Activated CD4-positive, alpha-beta T cell treated with anti-CD3 and anti-CD28 coated beads, Interleukin-2, Interleukin-4, amounts not matched to agents 100 ng/mL and 50 ng/mL, durations not matched to agents 16 hours and 8 hours (primary cell): ENCODE measurements around the gene CHN2.

ENCODE experiments used
- DNase-seq: peaks from one replicate; pipeline ENCODE4 v3.0.0-alpha.2; 2020; ENCODE audit warnings: low spot score

The CHN2 gene

DNA sequence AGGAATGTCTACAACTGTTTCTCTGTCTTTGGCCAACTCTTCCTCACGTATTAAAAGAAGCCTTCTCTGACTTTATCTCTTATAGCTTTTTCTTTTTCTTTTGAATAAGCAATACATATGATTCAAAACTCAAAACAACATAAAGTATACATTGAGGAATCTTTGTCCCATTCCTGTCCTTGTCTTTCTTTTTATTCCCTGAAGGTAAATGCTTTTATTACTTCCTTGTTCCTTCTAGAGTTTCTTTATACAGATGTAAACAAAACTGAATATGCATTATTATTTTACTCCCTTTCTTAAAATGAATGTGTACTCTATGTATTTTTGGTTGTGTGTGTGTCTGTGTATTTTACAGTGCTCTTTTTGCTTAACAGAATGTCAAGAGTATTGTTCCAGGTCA, 170.1 kb downstream of the CHN2 start:
- DNase-seq = no peak

DNA sequence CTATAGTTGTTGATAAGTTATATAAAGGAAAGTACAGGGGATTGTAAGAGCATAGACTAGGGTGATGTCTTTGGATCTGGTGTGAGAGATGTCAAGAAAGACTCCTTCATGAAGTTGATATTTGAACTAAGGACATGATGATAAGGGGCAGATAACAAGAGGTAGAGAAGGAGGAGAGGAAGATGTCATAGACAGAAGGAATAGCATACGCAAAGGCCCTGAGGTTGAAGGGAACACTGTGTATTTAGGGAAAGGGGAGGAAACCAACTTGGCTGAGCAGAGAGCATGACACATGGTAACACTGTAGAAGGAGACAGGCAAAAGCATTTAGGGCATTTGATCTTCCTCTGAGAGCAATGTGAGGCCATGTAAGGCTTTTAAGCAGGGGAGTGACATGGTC, 170.8 kb downstream of the CHN2 start:
- DNase-seq = no peak

DNA sequence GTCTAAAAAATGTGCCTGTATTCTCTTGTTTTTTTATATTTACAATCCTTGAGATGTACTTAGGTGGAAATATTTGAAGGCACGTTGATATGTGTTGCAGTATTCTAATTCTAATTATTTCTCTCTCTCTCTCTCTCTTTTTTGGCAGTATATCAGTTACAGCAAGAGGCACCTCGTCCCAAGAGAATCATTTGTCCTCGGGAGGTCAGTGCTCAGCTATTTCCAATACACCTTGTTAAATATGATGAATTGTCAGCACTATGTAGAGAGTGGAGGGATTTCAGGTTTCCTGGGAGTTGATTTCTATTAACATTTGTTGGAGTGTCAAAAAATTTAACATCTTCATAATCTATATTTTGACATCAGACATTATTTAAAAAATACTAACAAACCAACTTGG, 173.2 kb downstream of the CHN2 start:
- DNase-seq = no peak

DNA sequence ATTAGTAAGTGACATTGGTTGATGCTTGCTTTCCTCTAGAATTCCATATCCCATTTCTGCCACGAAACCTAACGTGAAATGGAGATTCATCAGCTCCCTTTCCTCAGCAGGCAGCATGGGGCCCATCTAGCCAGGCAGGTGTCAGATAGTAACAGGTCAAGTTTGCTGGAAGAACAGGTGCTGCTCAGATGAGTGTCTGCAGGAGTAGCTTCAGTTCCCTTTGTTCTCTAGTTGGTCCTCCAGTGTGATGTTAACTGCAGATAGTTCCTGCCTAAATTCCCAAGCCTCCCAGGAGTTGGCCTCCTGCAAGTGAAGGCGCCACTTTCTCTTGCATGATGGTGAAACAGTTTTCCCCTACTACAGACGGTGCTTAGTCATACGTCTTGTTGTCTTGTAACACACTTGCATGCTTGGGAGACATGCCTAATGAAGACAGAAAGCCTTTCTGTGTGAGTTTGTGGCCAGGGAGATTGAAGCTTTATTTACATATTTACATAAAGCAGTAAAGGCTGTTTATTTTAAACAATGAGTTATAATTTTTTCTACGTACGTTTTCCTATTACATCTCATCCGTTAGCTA, 175.4 kb downstream of the CHN2 start:
- DNase-seq = no peak

DNA sequence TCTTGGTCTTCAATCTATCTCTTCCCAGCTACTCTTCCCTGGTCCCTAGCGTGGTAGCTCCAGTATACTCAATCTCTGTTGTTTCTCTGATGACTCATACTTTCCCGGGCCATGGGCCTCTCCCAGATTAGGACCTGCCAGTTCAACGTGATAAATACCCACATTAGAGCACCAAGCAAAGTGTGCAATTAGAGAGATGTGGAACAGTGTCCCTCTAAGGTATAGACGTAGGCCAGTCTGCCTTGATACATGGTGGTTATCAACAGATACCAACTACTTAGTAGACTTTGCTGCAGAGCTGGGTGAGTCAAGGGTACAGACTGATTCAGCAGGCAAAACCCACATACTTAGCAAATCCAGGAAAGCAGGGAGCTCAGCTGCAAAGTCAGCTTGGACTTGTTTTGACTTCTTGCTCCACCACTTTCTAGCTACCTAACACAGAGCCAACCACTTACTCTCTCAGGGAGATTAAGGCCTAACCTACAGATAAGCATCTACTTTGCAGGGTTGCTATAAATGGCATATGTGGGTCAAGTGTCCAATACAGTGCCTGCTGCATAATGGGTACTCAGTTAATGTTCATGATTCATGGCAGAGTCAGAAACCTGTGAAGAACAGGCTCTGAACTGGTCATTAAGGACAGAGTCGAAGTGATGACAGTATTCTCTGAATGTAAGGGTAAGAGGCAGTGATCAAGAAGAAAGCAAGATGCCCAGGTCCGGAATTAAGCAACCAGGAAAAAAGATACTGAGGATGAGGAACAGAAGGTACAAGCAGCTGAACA, 176.1 kb downstream of the CHN2 start:
- no peak for DNase-seq

DNA sequence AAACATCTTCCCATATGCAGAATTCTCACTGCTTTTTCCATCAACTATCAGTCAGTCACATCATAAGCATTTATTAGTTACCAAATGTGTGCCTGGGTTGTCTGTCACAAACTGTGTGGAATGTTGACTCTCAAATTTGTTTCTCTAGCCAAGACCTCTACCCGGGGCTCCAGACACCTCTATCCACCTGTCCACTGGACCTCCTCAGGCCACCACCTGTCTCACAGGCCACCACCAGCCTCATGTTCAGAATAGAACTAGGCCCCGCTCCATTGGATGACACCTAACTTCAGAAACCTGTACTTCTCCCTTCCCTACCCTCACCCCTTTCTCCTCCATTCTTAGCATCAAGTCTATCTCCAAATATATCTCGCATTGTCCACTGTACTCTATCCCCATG, 176.9 kb downstream of the CHN2 start:
- DNase-seq = no peak

DNA sequence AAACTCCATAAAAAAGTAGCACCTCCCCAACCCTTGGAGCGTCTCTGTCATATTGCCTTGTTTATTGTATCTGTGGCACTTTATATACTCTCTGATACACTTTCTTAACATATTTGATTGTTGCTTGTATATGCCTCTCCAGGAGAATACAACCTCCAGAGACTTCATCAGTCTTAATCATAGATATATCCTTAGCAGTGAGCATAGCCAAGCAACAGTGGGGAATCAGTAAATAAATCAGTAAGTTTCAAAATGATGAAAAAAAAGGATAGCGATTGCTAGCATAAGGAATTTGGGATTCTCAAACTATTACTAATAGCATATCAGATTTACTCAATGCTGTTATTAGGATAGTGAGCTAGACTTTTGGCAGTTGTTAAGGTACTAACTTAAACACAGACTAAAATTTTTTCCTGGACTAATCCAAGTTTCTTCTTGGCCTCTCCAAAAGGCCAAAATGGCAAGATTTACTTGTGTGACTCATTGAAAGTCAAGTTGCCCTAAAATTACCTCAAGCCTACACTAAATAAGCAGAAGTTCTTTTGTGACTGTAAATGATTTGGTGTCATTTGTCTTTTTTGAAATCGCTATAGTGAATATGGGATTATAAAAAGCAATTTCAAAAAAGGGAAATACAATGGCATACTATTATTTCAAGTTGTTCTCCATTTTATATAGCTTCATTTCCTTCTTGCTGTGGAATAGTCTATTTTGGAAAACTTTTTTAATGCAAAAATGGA, 177.9 kb downstream of the CHN2 start:
- no peak for DNase-seq

DNA sequence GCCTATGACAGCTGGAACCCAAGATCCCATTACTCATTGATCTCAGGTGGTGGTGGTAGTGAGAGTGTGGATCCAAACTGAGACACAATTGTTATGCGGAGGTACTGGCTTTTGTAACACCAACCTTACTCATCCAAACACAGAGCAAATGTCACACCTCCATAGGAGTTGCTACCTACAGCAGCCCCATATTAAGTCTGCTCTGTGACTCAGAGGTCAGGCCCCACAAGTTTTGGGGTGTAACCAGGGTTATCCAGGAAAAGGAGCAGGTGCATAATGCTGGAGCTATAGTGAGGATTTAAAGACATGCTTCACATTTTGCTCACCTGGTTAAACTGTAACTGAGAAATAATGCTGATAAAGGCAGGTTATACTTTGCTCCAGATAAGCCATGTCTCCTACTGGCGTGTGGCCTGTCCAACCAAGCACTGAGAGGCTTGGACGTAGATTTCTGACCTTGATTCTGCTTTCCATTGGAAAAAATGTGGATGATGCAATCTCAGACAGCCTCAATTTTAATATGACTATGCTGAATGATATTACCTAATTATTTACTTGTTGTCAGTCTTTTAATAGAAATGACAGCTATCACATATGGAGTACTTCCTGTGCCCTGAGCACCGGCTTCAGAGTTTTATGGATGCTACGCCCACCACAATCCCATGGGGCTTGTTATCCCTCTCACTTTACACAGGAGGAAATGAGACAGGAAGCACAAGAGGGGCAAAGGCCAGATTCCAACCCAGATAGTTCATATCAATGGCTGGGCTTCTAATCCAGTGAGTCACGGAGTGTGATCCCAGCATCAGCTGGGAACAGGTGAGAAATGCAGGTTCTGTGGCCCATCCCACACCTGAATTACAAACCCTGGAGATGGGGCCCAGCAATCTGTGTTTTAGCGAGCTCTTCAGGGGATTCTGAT, 181.3 kb downstream of the CHN2 start:
- no peak for DNase-seq

DNA sequence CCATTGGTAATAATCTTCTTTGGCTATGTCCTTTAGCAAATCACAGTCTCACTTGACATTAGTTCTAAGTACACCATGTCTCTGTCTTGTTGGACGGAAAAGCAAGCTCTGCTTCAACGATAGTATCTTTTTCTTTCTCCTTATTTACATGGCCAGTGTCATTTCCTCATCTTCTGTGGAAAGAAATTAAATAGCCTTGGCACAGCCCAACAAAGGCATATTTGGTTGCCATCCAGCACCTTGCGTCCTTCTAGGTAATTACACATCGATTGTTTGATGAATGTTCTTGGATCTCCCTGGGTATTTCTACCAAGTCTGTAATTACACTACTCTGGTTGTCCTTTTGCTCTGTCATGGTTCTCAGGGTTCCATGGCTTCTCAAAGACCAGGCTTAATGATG, 183.1 kb downstream of the CHN2 start:
- no peak for DNase-seq

DNA sequence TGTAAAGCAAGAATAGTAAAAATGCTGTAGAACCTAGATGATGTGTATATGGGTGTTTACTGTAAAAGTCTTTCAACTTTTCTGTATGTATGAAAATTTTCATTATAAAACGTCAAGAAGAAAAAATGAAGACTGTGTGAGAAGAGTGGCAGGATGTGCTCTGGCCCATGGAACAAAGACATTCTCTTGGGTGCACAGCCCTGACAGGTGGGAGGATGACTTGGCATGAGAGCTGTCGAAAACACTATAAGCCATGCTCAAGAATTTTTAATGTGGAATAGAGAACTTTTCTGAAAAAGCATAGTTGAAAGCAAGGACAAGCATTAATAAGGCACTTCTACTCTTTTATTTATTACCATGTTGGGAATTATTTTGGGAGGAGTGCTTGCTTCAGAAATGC, 185.0 kb downstream of the CHN2 start:
- no peak for DNase-seq

DNA sequence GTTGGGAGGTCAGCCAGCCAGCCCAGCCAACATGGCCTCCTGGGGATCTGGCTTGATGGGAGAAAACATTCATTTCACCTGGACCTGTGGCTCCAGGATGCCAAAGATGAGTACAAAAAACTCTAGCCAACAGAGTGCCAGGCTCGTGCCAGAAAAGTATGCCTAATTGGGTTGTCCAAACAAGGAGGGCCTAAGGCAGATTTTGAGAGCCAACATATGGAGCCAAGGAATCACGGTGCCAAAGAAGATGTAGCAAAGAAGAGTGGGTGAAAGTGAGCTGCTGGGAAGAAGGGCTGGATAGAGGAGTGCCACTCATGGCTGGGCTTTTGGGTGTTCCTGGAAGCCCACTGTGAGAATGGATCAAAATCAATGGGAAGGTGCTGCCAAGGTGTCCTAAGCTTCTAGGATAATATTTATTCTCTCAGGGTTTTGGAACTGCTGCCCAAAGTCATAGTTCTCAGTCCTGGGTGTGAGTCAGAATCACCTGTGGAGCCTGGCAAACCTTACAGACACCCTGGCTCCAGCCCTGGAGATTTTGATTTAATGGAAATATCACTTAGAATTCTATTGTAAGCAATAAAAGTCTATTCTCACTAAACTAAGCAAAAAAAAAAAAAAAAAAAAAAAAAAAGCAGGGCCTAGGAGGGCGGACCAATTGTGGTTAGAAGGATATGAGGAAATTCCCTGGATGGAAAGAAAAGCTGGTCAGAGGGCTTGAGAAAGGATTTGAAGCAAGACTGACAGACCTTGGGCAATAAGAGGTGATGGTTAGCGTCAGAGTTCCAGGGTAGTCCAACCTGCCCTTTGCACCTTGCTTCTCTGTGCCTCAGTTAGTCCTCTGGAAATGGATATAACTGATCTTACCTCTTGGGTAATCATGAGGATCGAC, 186.9 kb downstream of the CHN2 start:
- no peak for DNase-seq

DNA sequence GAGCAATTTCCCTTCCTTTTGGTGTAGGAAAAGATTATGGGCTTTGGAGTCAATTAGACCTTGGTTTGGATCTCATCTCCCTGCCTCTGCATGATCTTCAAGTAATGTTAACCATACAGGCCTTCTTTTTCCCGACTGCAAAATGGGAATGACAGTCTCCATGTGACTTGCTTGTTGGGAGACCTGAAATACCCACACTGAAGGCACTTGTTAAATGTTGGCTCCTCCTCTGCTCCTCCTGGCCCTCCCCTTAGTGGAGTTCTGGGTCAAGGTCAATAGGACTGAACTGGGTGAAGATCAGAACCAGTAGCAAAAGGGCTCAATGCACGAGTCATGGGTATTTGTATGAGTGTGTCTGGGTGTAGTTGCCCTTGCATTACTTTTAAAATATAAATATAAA, 189.7 kb downstream of the CHN2 start:
- no peak for DNase-seq

DNA sequence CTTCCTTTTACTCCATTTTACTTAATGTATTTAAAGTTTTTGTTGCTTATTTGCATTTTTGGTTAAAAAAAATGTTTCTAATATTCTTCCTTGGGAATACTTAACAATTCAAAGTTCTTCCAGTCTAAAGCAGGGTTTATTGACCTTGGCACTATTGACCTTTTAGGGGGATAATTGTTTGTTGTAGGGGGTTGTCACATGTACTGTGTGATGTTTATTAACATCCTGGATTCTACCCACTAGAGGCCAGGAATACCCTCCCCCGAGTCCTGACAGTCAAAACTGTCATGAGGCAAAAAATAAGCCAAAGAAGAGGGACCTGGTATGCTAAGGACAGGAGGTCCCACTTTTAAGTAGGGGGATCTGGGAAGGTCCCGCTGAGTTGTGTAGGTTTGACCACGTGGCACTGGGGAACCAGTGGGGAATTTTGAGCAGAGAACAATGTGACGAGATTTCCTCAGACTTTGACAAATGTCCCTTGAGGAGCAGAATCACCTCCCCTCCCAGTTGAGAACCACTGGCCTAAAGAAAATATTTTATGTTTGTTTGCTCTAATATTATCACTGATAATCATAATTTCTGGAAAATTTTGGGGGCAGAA, 190.7 kb downstream of the CHN2 start:
- no peak for DNase-seq

DNA sequence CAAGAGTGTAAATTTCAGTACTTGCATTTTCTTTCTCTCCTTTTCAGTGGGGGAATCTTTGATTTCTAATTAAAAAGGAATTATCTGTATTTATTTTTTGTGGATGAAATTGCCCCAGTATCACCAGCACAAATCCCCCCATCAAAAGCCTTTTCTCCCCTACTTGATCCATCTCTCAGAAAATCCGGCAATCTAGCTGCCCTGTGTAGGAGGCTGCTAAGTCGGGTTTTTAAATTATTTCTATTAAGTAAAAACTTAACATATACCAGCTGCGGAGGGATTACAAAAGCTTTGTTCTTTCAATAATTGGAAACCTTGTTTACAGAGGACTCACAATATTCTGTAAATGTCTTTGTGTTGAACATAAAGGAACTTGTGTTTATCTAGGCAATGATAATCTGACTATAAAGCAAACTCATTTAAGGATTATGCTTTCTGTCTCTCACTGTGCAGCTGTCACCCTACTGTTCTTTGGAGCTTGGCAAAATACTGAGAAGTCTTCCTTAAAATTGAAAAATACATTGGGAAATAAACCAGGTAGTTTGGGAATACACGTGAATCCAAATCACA, 191.7 kb downstream of the CHN2 start:
- no peak for DNase-seq

DNA sequence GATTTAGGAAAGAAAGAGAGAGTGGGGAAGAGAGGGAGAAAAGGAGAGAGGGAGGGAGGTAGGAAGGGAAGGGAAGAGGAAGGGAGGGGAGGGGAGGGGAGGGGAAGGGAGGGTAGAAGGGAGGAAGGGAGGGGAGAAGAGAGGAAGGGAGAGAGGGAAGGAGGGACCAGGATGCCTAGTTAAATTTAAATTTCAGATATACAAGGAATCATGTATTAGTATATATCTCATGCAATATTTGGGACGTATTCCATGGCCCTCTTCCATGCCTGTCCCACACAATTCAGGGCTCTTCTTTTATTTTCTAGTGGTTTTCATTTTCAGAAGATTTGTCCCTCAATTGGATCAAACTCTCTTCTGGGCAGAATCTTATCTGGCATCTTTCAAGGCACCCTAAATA, 196.7 kb downstream of the CHN2 start:
- DNase-seq = no peak

DNA sequence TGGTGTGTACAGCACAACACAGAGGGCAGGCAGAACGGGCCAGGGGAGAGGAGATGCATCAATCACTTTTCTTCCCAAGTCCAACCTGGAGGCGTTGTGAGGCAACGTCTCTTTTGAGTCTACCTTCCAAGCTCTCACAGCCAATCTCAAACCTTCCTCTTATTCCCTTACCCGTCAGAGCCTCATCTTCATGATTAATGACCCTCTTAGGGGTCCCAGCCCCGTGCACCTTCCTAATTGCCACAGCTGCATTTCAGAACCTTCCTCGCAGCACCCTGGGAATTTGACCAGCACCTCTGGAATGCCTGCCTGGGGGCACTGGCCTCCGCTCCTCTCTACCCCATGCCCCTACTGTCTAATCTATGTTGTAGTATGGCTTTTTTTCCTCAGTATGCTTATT, 199.7 kb downstream of the CHN2 start:
- no peak for DNase-seq

DNA sequence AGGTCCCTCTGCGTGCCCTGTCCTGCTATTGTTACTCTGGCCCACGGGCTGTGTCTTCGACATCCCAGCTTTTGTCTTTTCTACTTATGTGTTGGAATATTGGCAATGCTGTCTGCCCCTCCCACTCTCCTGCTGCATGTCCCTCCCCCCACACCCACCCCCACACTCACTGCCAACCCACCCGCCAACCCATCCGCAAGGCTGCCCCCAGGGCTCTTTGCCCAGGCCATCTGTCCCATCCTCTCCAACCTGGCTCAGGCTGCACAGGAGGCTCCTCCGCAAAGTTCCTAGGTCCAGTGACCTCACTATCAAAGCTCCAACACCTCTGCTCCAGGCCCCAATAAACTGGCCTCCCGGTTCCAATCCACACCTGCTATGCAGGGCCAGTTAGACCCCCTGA, 202.0 kb downstream of the CHN2 start:
- DNase-seq = no peak

DNA sequence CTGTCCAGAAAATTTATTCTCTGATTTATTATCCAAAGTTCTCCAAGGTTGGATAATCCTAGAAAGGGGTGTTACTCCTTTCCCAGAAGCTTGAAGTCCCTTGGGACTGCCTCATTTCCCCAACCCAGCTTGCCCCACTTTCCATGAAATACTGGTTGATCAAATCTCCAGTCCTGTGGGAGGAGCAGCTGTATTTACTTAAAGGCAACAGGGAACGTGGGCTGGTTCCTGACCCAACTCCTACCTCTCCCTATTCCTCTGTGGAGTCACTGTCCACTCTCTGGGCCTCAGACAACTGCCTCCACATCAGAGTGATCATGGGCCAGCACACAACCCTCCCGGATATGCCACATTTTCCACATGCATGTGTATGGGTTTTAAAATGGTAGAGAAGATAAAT, 202.8 kb downstream of the CHN2 start:
- no peak for DNase-seq

DNA sequence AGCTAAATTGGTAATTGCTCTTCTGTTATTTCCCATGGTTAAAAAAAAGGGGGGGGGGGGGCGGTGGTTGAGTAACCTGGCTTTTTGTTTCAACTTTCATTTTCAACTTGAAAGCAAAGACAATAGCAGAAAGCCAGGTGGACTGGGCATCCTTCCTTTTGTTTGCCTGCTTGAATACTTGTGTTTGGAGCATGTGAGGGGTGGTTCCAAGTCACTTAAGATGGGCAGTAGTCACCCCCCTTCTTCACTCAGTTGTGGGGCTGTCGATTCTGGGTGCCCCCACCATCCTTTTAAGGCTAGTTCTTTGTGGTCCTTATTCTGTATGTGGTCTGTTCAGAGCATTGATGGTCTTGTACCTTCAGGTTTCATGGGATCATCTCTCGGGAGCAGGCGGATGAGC, 203.4 kb downstream of the CHN2 start:
- no peak for DNase-seq

DNA sequence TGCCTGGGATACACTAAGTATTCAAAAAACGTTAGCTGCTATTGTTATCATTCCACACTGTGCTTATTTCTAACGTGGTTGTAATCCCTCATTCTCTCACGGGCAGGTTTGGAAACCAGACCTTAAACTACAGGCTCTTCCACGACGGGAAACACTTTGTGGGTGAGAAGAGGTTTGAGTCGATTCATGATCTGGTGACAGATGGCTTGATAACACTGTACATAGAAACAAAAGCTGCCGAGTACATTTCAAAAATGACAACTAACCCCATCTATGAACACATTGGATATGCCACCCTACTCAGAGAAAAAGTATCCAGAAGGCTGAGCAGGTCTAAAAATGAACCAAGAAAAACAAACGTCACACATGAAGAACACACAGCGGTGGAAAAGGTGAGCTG, 205.9 kb downstream of the CHN2 start:
- no peak for DNase-seq

DNA sequence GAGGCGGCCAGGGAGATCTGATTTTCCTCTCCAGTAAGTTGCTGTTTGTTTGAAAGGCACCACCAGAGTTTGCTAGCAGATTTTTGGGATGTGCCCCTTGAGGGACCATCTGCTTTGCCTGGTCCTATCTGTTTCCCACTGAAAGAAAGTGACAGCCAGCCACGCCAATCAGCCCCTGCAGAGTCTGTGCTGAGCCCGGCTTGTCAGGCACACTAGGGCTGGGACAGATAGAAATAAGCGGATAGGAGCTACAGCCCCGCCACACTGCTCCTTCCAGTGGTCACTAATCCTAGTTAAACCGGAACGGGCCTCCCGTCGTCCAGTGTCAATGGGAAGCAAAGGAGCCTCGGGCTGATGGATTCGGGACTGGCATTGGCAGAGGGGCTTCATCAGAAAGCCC, 207.2 kb downstream of the CHN2 start:
- no peak for DNase-seq
